Neural progenitor cell (in vitro differentiated cells): ENCODE measurements around the gene IL1RL2. TPM values are rescaled to one million over a fixed set of nuclear protein-coding genes. Genes with fewer than 3 reads are reported as not detected.

ENCODE experiments used
- DNase-seq: peaks from one replicate; pipeline ENCODE4 v3.0.0-alpha.2; 2016; ENCODE audit warnings: low spot score
- H2AFZ ChIP-seq: fragments of 200-600 bp; sonication (generic); replicated peaks from 2 replicates; pipeline ENCODE4 v1.6.1; 2016; ENCODE audit warnings: antibody characterized with exemption
- H3F3A ChIP-seq: fragments of 200-600 bp; sonication (generic); 2 replicates; pipeline ENCODE4 v1.6.1; 2016; ENCODE audit warnings: antibody characterized with exemption, low read depth
- H3K27ac ChIP-seq: fragments of 200-600 bp; sonication (generic); 2 replicates; pipeline ENCODE4 v1.5.1; 2016; ENCODE audit warnings: mild to moderate bottlenecking
- H3K27me3 ChIP-seq: fragments of 200-600 bp; sonication (generic); 2 replicates; pipeline ENCODE4 v1.6.1; 2016; ENCODE audit warnings: mild to moderate bottlenecking, moderate library complexity
- H3K36me3 ChIP-seq: fragments of 200-600 bp; sonication (generic); 2 replicates; pipeline ENCODE4 v1.5.1; 2016
- H3K4me1 ChIP-seq: fragments of 200-600 bp; sonication (generic); 2 replicates; pipeline ENCODE4 v1.6.1; 2016; ENCODE audit warnings: mixed run types
- H3K4me2 ChIP-seq: fragments of 200-600 bp; sonication (generic); 2 replicates; pipeline ENCODE4 v1.6.1; 2016
- H3K4me3 ChIP-seq: fragments of 200-600 bp; sonication (generic); 2 replicates; pipeline ENCODE4 v1.5.1; 2016
- H3K79me2 ChIP-seq: fragments of 200-600 bp; sonication (generic); 2 replicates; pipeline ENCODE4 v1.6.1; 2016; ENCODE audit warnings: low read depth
- H3K9ac ChIP-seq: fragments of 200-600 bp; sonication (generic); 2 replicates; pipeline ENCODE4 v1.6.1; 2016
- H3K9me3 ChIP-seq: fragments of 200-600 bp; sonication (generic); 2 replicates; pipeline ENCODE4 v1.5.1; 2016; ENCODE audit warnings: low read depth
- H4K20me1 ChIP-seq: fragments of 200-600 bp; sonication (generic); 2 replicates; pipeline ENCODE4 v1.6.1; 2016; ENCODE audit warnings: low read depth
- H3K27ac Mint-ChIP-seq: 3 replicates; pipeline ENCODE4 v1.8.0; 2021; ENCODE audit warnings: mixed read lengths
- H3K27me3 Mint-ChIP-seq: 2 replicates; pipeline ENCODE4 v1.8.0; 2022; ENCODE audit warnings: low read depth, mild to moderate bottlenecking, inconsistent platforms, moderate library complexity, mixed read lengths; ENCODE audit not compliant: insufficient read depth
- H3K36me3 Mint-ChIP-seq: 3 replicates; pipeline ENCODE4 v1.8.0; 2021; ENCODE audit warnings: mixed read lengths
- H3K4me1 Mint-ChIP-seq: 3 replicates; pipeline ENCODE4 v1.8.0; 2021; ENCODE audit warnings: mixed read lengths
- H3K4me3 Mint-ChIP-seq: 3 replicates; pipeline ENCODE4 v1.8.0; 2021; ENCODE audit warnings: mild to moderate bottlenecking, moderate library complexity, mixed read lengths
- H3K9me3 Mint-ChIP-seq: 3 replicates; pipeline ENCODE4 v1.8.0; 2020; ENCODE audit warnings: mixed read lengths
- EZH2 ChIP-seq: fragments of 200-600 bp; sonication (generic); IDR thresholded peaks from 2 replicates; pipeline ENCODE4 v1.6.1; 2017; ENCODE audit warnings: antibody characterized with exemption, mild to moderate bottlenecking, moderate library complexity
- EZH2phosphoT487 ChIP-seq: fragments of 200-600 bp; sonication (generic); IDR thresholded peaks from 2 replicates; pipeline ENCODE4 v1.6.1; 2017; ENCODE audit warnings: antibody characterized with exemption
- total RNA-seq: library from RNA; depleted of rRNA; stranded (reverse); fragments of >200 nt; gene quantifications from 2 replicates; pipeline ENCODE4 v1.2.3, GENCODE V29; 2015; ENCODE audit warnings: low replicate concordance
- TF ChIP-seq, protein P1 (sequence below): fragments of 200-600 bp; sonication (generic); IDR thresholded peaks from 2 replicates; pipeline ENCODE4 v1.5.1; 2017; ENCODE audit warnings: antibody characterized with exemption, mild to moderate bottlenecking

IL1RL2 gene
- total RNA-seq, 1 donor from 2014 or later, result not detected

DNA sequence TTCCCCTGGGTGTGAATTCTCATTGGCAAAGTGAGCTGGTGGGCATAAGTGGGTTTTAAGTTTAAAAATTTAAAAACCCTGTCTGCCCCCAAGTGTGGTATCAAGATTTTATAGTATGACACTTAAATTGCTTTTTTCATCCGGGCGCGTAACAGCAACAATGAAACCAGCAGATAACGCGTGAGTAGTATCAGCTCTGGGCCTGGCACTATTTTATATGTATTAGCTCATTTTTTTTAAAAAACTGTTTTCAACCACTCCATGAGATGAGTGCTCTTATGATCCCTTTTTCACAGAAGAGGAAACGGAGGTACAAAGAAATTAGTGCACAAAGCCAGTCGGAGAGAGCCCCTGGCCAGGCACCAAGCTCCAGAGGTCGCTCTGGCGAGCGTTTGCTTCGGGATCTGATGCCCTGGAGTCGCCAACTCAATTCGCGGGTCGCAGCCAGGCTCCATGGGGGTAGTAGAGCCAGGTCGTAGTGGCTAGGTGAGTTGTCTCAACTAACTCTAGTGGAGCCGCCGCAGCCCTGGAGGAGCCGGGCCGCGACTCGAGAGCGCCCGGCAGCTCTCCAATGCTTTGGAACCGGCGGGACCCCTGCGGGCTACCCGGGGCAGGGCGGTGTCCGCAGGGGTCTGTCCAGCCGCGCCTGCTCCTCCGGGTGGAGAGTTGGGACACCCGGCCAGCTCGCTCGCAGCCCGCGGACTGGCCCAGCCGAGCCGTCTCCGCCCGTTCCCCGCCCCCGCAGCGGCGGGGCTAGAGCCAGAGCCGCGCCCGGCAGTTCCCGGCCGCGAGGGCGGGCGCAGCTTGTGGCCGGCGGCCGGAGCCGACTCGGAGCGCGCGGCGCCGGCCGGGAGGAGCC is 44.6 kb upstream of the IL1RL2 start, which contains the start of gene IL1R1:
IL1R1 (plus strand) TSS at position 777 of the 859 bp plus-strand sequence. CDS start 14,979 bp downstream, outside the sequence.
- TF ChIP-seq, protein P1, sequence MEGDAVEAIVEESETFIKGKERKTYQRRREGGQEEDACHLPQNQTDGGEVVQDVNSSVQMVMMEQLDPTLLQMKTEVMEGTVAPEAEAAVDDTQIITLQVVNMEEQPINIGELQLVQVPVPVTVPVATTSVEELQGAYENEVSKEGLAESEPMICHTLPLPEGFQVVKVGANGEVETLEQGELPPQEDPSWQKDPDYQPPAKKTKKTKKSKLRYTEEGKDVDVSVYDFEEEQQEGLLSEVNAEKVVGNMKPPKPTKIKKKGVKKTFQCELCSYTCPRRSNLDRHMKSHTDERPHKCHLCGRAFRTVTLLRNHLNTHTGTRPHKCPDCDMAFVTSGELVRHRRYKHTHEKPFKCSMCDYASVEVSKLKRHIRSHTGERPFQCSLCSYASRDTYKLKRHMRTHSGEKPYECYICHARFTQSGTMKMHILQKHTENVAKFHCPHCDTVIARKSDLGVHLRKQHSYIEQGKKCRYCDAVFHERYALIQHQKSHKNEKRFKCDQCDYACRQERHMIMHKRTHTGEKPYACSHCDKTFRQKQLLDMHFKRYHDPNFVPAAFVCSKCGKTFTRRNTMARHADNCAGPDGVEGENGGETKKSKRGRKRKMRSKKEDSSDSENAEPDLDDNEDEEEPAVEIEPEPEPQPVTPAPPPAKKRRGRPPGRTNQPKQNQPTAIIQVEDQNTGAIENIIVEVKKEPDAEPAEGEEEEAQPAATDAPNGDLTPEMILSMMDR, result no peak
- TF ChIP-seq EZH2 (peak; percentile 67), EZH2phosphoT487 (peak; percentile 41)
- H3K4me2 ChIP-seq, result peak within 1 kb of the TSS; percentile 75
- peaks cover 9% of the 10 kb centered on the region for H3K4me1 Mint-ChIP-seq
- H3K4me3 Mint-ChIP-seq, result peak within 1 kb of the TSS; percentile 87
- peak; percentile 90 for DNase-seq
- peak within 1 kb of the TSS; percentile 51 for H3K4me3 ChIP-seq
- H3K27ac Mint-ChIP-seq, result peak within 1 kb of the TSS; percentile 62
- peaks cover 28% of the 10 kb centered on the region for H3K27me3 Mint-ChIP-seq
- H3K36me3 Mint-ChIP-seq, result no peaks in the 10 kb centered on the region
- no peak within 1 kb of the TSS for H3K27ac ChIP-seq
- H3F3A ChIP-seq, result peaks cover 5% of the 10 kb centered on the region
- no peaks in the 10 kb centered on the region for H3K9me3 ChIP-seq
- H4K20me1 ChIP-seq, result no peaks in the 10 kb centered on the region
- no peak within 1 kb of the TSS for H3K9ac ChIP-seq
- no peaks in the 10 kb centered on the region for H3K36me3 ChIP-seq
- peak within 1 kb of the TSS; percentile 97 for H2AFZ ChIP-seq
- H3K79me2 ChIP-seq, result no peaks in the 10 kb centered on the region
- H3K9me3 Mint-ChIP-seq, result peaks cover 29% of the 10 kb centered on the region
- H3K4me1 ChIP-seq, result peaks cover 4% of the 10 kb centered on the region
- H3K27me3 ChIP-seq, result peaks cover 37% of the 10 kb centered on the region

DNA sequence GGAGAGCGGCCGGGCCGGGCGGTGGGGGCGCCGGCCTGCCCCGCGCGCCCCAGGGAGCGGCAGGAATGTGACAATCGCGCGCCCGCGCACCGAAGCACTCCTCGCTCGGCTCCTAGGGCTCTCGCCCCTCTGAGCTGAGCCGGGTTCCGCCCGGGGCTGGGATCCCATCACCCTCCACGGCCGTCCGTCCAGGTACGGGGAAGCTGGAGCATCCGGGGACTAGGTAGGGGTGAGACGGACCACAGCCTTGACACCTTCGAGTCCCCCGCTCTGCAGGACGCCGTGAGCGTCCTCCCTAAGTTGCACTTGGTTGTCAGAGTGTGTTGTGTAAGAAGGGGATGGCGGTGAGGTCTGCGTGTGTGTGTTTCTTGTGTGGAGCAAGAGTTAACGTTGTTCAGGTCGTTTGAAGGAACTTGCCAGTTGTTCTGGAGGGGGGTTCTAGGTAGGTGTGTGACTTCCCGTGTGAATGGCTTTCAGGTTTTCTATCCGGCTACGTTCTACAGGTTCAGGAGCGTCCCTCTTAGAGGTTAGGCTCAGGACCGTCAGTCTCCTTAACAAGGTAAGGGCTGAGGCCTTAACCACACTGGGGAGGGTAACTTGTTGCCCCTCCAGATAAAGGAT is 43.9 kb upstream of the IL1RL2 start:
- peak overlapping the region; percentile 87 for H3K4me3 Mint-ChIP-seq
- no peak overlapping the region for H3K27ac Mint-ChIP-seq
- Histone ChIP-seq H3K4me1 (peaks cover 4% of the 10 kb centered on the region), H3K9ac (no peak overlapping the region), H4K20me1 (no peaks in the 10 kb centered on the region), H3K27ac (no peak overlapping the region), H3K36me3 (no peaks in the 10 kb centered on the region), H3K27me3 (peaks cover 37% of the 10 kb centered on the region), H3K4me3 (peak overlapping the region; percentile 51), H2AFZ (peak overlapping the region; percentile 97), H3F3A (peaks cover 5% of the 10 kb centered on the region), H3K4me2 (peak overlapping the region; percentile 75), H3K79me2 (no peaks in the 10 kb centered on the region), H3K9me3 (no peaks in the 10 kb centered on the region)
- no peak for DNase-seq
- peaks cover 28% of the 10 kb centered on the region for H3K27me3 Mint-ChIP-seq
- H3K36me3 Mint-ChIP-seq, result no peaks in the 10 kb centered on the region
- peaks cover 9% of the 10 kb centered on the region for H3K4me1 Mint-ChIP-seq
- TF ChIP-seq, protein P1, result no peak
- TF ChIP-seq EZH2phosphoT487 (peak; percentile 18), EZH2 (no peak)
- H3K9me3 Mint-ChIP-seq, result peaks cover 34% of the 10 kb centered on the region

DNA sequence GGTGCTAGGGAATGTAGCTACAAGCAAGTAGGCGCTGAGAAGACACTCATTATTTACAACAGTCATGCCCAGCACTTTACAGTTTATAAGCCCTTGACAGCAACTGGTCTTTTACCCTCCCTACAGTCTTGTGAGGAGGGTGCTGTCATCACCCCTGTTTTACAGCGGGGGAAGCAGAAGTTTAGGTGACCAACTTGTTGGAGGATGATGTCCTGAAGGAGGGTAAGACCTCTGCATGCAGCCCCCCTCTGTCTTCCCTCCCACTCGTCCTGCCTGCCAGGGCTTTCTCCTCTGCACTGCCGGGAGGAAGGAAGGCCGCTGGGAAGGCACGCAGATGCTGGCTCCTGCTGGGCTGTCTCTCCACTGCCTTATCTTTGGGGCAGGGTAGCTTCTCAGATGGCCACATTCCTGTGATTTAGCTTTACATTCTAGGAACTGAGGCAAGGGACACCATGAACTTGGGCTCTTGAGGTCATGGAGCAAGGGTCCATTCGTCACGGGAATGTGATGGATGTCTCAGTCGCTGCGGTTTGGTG is 43.3 kb upstream of the IL1RL2 start:
- H3K27me3 Mint-ChIP-seq, result peaks cover 28% of the 10 kb centered on the region
- no peaks in the 10 kb centered on the region for H3K79me2 ChIP-seq
- no peak overlapping the region for H3K27ac Mint-ChIP-seq
- no peak overlapping the region for H2AFZ ChIP-seq
- H3K27me3 ChIP-seq, result peaks cover 37% of the 10 kb centered on the region
- no peaks in the 10 kb centered on the region for H3K36me3 ChIP-seq
- H3K4me3 Mint-ChIP-seq, result peak overlapping the region; percentile 87
- no peak for TF ChIP-seq EZH2
- TF ChIP-seq, protein P1, result no peak
- TF ChIP-seq EZH2phosphoT487, result no peak
- H3K27ac ChIP-seq, result no peak overlapping the region
- H3K9me3 ChIP-seq, result no peaks in the 10 kb centered on the region
- no peaks in the 10 kb centered on the region for H4K20me1 ChIP-seq
- H3K4me3 ChIP-seq, result no peak overlapping the region
- H3K4me1 Mint-ChIP-seq, result peaks cover 9% of the 10 kb centered on the region
- H3K4me2 ChIP-seq, result no peak overlapping the region
- peaks cover 34% of the 10 kb centered on the region for H3K9me3 Mint-ChIP-seq
- H3K9ac ChIP-seq, result no peak overlapping the region
- H3F3A ChIP-seq, result peaks cover 5% of the 10 kb centered on the region
- no peaks in the 10 kb centered on the region for H3K36me3 Mint-ChIP-seq
- DNase-seq, result no peak
- peaks cover 4% of the 10 kb centered on the region for H3K4me1 ChIP-seq
